ENCODE measurements around the gene ZNF660.
"Not testable (repeated sequence)": the region's sequence is repeated elsewhere in the genome, so short reads cannot be mapped to it uniquely, and the experiment has no call there.

The ZNF660 gene

GRCh38 chr3:44584646-44585501, at the start of gene ZNF660:
ZNF660 (plus strand) TSS chr3:44584964; CDS start chr3:44594194, 9,230 bp downstream.
- DNase-seq = peak; percentile 27
- ATAC-seq = peak; percentile 55

DNA sequence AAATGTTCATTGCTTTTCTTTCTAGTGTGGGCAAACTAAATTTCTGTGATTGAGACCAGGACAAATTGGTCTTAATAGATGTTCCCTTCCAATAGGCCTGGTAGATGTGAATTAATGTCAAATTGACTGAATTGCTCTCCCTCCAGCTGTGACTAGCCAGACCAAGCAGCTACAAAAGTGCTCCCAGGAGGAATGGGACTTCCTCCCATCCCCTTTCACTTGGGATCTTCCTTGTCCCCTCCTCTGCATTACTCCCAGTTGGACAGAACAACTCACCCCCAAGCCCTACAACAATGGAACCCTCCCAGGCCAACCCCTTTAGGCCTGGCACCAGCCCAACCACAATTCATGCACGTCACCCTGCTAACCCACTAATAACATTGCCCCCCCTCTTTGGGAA, 49.4 kb upstream of the ZNF660 start:
- DNase-seq (no peak), ATAC-seq (no peak)

DNA sequence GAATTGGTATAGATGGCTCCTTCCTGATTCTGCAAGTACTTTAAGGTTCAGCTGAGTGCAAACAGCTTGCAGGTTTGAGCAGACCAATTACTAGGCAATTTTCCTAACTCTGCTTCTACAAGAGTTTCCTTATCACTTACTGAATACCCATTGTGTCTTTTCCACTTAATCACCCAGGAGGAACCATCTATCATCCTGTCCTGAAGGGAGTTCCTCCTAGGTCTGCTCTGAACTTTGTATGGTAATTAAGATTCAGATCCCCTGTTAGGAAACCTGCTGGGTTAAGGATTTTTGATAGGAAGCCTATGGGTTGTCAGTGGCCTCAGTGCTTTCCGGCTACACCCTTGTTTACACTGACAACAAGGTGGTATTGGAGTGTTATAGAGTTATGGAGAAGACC, 40.0 kb upstream of the ZNF660 start:
- ATAC-seq, DNase-seq: not testable (repeated sequence)

GRCh38 chr3:44554626-44555592, 29.9 kb upstream of the ZNF660 start, which contains the start of gene ZKSCAN7:
ZKSCAN7 (plus strand) TSS chr3:44555193; CDS start chr3:44557048, 1,855 bp downstream.
- ATAC-seq (peak; percentile 74), DNase-seq (peak; percentile 75)

GRCh38 chr3:44555723-44556122, 29.0 kb upstream of the ZNF660 start:
- DNase-seq = no peak
- ATAC-seq = no peak

- no peak for ATAC-seq
- no peak for DNase-seq
These were observed 27.7 kb upstream of the ZNF660 start for GRCh38 chr3:44557074-44557473.

- DNase-seq = no peak
- ATAC-seq = no peak
These were observed 23.7 kb upstream of the ZNF660 start for GRCh38 chr3:44561076-44561475.

GRCh38 chr3:44562147-44562546, 22.6 kb upstream of the ZNF660 start:
- DNase-seq (no peak), ATAC-seq (no peak)

- no peak for ATAC-seq
- no peak for DNase-seq
These were observed 16.2 kb upstream of the ZNF660 start for GRCh38 chr3:44568561-44568960.

DNA sequence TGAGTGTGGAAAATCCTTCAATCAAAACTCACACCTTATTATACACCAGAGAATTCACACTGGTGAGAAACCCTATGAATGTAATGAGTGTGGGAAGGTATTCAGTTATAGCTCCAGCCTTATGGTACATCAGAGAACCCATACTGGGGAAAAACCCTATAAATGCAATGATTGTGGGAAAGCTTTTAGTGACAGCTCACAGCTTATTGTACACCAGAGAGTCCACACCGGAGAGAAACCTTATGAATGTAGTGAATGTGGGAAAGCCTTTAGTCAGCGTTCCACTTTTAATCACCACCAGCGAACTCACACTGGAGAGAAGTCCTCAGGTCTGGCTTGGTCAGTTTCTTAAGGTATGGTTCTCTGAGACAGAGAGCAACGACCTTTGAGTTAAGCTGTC, 13.7 kb upstream of the ZNF660 start:
- ATAC-seq (no peak), DNase-seq (no peak)

- DNase-seq (no peak), ATAC-seq (no peak)
These were observed 8.2 kb upstream of the ZNF660 start for GRCh38 chr3:44576613-44577012.

DNA sequence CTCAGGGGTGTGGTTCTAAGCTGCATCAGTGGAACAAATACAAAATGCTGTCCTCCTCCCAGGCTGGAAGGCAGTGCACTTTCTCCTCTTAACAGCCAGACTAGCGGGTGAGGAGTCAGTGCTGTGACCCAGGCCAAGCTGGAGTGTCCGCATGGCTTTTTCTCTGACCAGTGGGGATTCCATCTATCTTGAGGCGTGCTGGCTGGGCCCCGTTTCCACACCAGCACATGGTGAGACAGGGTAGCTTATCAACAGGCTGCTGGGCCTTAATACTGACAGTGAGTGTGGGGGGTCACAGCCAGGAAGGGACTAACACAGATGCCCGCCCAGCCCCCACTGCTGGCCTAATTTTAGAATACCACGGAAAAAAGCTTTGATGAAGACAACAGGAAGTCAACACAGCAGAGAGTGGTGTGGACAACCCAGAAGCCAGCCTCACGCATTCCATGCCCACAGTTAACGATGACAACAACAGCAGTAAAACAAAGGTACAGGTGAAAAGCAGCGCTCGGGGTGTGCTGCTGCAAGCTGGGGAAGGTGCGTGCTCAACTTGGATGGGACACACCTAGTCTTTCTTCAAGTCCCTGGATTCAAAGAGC, 7.3 kb upstream of the ZNF660 start:
- not testable (repeated sequence) for DNase-seq, ATAC-seq

DNA sequence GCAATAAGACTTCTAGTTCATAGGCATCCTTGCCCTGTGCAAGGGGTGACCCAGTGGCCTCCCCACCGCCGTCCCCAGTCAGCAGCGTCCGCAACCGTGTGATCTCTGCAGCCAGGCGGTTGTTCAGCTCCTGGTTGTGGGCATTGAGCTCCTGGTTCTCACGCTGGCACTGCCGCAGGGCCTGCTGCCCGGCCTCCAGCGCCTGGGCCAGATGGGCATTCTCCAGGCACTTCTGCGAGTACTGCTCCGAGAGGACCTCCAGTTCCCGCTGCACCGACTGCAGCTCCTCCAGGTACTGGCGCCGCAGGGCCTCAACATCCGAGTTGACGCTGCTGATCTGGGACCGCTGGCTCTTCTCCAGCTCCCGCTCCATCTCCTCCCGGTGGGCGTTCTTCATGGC, 6.4 kb upstream of the ZNF660 start:
- not testable (repeated sequence) for DNase-seq, ATAC-seq

DNA sequence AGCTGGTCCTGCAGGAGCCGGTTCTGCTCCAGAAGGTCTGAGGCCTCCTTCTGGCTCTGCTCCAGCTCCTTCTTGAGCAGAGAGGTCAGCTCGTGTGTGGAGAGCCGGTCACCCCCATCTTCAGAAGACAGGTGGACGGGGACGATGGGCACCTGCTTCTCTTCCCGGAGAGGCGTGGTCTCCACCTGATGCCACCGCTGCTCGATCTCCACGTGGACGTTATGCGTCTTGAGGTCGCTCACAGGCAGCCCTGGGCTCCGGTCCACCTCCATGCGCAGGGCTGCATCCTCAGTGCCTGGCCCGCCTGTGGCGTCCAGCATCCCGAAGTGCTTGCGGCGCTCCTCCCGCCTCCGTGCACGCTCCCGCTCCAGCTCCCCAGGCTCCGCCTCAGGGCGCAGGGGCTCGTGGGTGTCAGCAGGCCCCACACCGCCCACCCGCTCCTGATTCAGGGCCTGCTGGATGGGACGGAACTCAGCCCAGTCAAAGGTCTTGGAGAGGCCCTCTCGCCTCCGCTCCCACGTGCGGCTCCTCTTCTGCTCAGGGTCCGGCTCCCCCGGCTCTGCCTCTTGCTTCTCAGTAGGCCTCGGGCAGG, 5.7 kb upstream of the ZNF660 start:
- DNase-seq, ATAC-seq: not testable (repeated sequence)

DNA sequence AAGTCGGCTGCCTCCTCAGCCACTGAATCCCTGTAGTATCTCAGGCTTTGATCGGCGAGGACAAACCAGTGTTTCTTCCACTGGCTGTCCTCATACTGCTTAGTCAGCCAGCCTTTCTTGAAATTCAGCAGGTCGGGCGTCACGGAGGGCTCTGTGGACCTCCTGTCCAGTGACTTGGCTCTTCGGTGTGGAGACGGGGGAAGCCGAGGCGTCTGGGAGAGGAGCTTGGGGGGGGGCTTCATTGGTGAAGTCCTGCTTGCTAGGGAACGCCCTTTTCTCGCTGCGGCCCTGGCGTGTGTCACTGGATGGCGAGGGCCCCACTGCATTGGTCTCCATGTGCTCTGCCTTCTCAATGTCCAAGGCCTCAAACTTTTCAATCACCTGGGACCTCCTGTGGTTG, 5.0 kb upstream of the ZNF660 start:
- not testable (repeated sequence) for DNase-seq, ATAC-seq

DNA sequence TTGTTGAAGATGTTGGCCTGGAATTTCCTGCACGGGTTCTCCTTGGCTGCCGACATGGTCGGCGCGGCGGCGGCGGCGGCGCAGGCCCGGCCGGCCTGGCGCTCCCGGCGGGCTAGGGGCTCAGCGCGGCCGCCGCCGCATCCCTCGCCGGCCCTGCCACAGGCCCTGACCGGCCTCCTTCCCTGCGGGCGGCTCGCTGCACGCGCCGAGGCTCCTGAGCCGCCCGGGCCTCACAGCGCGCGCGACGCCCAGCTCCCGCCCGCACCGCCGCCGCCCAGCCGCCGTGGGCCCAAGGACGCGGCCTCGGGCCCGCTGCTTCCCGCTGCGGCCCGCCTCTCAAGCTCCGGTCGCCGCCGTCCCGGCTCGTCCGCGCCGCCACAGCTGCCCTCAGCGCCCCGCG, 3.8 kb upstream of the ZNF660 start:
- not testable (repeated sequence) for DNase-seq, ATAC-seq

GRCh38 chr3:44596621-44597020, 11.9 kb downstream of the ZNF660 start:
- no peak for DNase-seq
- no peak for ATAC-seq

DNA sequence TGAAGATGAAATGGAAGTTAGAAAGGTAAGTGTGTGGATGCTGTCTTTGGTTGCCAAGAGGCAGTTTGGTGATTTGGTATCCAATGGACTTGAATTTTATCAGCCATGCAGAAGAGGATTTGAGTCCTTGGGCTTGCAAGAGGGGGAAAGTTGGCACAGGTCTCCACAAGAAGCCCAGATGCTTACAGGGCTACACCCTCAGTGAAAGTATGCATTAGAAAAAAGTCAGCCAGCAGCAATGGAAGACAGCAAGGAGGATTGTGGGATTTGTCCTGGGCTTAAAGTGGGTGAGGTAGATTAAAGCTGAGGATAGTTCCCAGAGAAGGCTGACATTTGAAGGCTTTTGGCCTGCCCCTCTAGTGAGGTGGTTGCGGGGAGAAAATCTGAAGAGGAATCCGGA, 17.0 kb downstream of the ZNF660 start:
- no peak for ATAC-seq
- DNase-seq = no peak

DNA sequence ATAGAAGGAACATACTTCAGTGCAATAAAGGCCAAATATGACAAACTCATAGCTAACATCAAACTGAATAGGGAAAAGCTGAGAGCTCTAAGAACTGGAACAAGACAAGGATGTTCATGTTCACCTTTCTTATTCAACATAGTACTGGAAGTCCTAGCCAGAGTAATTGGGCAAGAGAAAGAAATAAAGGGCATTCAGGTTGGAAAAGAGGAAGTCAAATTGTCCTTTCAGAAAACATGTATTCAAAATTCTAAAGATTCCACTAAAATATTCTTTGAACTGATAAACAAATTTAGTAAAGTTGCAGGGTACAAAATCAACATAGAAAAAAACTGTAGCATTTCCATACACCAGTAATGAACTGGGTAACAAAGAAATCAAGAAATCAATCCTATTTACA, 27.9 kb downstream of the ZNF660 start:
- ATAC-seq (no peak), DNase-seq (no peak)

GRCh38 chr3:44624749-44625480, 40.2 kb downstream of the ZNF660 start, which contains the start of gene ZNF197:
ZNF197 (plus strand) TSS chr3:44625036; CDS start chr3:44629155, 4,119 bp downstream.
- ATAC-seq (peak; percentile 89), DNase-seq (peak; percentile 75)

GRCh38 chr3:44628716-44629115, 44.0 kb downstream of the ZNF660 start:
- no peak for ATAC-seq

More at GRCh38 chr3:44628716-44629115, 44.0 kb downstream of the ZNF660 start:
- DNase-seq = no peak
